ENCODE data around the gene HSBP1L1.

HSBP1L1 gene

DNA sequence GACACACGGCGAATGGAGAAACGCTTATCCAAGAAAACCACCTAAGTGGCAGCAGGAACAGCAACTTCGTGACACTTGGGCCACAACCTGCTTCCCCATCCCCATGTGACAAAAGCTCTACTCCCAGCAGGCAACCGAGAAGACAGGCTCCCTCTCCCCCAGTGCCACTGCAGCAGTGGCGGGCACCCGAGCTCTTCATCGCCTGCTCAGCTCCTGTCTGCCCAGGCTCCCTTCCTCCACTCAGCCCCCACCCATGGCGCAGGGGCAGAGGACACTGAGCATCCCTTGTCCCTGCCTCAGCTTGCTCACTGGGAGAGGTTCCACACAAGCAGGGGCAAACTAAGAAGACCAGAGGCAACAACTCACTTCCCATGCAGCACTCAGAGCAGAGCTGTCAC, 35.9 kb upstream of the HSBP1L1 start:
- in situ Hi-C loops (cut with MboI; ENCODE audit: low sequenced_read_pairs), result no loop called here

DNA sequence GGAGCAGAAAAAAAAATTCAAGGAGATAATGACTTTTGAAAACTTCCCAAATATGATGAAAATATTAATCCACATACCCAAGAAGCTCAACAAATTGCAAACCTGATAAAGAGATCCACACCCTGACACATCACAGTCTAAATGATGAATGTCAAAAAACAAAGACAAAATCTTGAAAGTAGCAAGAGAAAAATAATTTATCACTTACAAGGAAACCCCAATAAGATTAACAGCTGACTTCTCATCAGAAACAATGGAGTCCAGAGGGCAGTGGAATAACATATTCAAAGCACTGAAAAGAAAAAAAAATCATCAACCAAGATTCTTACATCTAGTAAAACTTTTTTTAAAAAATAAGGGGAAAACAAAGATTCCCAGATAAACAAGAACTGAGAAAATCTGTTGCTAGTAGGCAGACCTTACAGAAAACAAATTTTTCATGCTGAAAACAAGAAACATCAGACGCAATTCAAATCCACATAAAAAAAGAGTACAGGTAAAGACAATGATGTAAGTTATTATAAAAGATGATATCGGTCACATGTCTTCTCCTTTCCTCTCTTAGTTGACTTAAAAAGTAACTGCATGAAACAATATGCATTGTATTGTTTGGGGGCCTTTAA, 34.3 kb upstream of the HSBP1L1 start:
- in situ Hi-C loops (cut with MboI; ENCODE audit: low sequenced_read_pairs), result no loop called here

DNA sequence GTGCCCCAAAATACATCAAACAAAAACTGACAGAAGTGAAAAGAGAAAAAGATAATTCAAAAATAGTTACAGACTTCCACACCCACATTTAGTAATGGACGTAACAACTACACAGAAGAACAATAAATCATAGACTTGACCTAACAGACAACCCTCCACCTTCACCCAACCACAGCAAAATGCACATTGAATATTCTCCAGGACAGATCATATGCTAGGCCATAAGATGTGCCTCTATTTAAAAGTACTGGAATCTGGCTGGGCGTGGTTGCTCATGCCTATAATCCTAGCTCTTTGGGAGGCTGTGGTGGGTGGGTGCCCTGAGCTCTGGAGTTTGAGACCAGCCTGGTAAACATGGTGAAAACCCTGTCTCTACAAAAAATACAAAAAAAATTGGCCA, 33.0 kb upstream of the HSBP1L1 start:
- in situ Hi-C loops (cut with MboI; ENCODE audit: low sequenced_read_pairs), result no loop called here

DNA sequence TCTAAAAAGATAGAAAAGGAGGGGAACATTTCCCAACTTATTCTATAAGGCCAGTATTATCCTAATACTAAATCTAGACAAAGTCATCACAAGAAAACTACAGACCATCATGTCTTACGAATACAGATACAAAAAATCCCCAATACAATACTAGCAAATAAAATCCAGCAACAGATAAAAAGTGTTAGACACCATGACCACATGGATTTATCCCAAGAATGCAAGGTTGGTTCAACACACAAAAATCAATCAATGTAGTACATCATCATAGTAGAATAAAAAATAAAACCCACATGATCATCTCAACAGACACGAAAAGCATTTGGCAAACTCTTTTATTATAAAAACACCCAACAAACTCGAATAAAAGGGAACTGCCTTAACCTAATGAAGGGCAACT, 31.5 kb upstream of the HSBP1L1 start:
- in situ Hi-C loops (cut with MboI; ENCODE audit: low sequenced_read_pairs), result no loop called here

DNA sequence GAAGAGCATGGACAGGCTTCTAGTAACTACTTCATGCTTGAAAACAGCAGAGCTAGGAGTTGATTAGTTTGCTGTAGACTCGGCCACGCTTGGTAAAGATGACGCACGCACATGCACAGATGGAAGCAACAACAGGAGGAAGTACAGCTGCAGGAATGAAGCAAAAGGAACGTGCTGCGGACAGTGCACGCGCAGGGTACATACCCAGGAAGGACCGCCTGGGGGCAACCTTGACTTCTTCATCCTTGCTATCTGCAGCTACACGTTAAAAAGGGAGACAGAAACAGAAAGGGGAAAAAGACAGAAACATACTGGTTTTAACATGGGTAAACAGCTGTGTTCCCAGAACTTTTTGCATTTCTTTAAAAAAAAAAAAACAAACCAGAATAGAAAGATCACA, 30.7 kb upstream of the HSBP1L1 start:
- in situ Hi-C loops (cut with MboI; ENCODE audit: low sequenced_read_pairs), result no loop called here

DNA sequence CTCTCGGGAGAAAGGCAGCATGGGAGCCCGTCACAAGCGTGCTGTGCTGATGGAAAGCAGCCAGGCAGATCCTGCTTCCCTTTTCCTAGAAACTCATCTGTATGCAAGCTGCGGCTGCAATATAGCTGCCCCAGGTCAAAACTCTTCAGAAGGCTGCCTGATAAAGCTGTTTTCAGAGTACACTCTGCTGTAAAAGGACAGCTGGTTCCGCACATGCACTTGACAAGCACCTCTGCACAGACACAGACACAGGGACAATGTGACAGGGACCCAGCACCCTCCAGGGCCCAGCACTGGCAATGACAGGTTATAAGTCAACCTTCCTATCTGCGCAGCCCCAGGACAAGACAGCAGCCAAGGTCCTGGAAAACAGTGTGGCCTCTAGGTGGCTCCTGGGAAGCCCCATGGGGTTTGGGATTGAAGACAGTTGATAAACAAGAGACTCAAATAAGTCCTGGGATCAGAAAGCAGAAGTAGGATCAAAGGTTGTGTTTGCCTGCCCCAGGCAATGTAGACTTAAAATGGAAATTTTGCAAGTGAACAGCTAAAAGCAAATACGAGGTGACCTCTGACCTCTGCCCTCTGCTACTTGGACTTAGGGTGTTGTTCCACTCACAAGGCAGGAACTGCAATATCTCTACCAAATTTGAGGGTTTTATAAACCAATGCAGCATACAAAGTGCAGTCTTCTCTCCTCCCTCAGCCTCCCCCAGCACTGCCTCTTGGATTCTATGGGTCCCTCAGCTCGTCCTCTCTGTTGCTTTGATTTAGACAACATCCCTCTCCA, 29.9 kb upstream of the HSBP1L1 start:
- in situ Hi-C loops (cut with MboI; ENCODE audit: low sequenced_read_pairs), result no loop called here

DNA sequence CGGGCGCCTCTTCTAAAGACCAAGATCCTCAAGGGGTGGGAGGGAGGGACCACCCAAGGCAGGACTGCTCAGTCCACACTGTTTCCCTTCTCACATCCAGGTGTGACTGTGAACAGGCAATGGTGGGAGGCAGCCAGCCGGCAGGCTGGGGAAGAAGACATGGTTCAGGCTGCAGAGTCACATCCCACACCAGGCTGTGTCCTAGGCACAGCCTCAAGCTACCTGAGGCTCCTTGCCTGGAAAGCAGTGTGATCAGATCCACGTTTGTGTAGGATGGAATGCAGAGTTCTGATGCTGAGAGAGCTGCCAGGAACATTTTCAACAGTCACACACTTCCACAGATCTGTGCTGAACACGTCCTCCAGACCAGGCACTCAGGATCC, 29.4 kb upstream of the HSBP1L1 start:
- in situ Hi-C loops (cut with MboI; ENCODE audit: low sequenced_read_pairs), result no loop called here

DNA sequence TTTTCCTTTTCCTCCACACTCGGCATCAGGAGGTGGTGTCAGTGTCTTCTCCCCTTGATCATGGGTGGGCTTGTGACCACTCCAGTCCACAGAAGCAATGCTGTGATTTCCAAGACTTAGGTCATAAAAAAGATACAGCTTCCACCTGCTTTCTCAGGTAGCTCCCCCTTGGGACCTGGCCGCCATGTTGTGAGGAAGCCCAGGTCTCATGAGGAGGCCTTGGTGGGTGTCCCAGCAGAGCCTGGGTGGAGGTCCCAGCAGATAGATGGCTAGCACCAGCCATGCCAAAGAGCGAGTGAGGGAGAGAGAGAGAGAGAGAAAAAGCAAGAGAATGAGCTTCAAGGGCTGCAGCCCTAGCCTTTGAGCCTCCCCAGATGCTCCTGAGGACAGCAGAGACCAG, 28.9 kb upstream of the HSBP1L1 start:
- in situ Hi-C loops (cut with MboI; ENCODE audit: low sequenced_read_pairs), result no loop called here

DNA sequence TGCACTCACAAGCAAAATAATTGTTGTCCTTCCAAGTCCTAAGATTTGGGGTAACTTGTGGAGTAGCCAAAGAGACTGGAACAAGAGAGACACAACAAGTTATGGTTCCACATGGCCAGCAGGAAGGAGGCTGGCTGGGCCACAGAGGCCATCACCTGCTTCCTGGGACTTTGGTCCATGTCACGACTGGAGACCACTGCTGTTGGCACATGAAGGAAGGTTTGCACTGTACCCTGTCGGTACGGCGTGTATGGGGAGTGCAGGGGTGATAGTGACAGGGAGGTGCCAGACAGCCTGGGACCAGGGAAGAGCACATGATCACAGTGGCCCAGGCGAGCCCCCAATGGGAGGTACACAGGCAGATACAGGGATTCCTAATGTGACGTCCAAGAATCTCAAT, 28.5 kb upstream of the HSBP1L1 start:
- in situ Hi-C loops (cut with MboI; ENCODE audit: low sequenced_read_pairs), result no loop called here

DNA sequence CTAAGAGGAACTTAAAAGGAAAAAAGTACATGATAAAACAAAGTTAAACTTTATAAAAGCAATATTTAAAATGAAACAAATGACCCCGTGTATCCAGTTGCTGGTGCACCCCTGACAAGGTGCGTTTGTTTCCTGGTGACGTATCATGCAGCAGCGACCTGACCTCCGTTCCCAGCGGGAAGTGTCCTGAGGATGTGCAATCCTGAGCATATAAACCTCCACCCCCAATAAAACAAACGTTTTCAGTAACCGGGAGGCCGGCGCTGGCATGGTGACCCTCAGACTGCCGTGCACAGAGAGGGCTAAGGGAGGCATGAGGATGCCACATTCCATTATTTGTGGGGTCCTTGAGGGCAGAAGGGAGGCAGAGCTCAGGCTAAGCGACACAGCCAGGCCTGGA, 27.8 kb upstream of the HSBP1L1 start:
- in situ Hi-C loops (cut with MboI; ENCODE audit: low sequenced_read_pairs), result no loop called here

DNA sequence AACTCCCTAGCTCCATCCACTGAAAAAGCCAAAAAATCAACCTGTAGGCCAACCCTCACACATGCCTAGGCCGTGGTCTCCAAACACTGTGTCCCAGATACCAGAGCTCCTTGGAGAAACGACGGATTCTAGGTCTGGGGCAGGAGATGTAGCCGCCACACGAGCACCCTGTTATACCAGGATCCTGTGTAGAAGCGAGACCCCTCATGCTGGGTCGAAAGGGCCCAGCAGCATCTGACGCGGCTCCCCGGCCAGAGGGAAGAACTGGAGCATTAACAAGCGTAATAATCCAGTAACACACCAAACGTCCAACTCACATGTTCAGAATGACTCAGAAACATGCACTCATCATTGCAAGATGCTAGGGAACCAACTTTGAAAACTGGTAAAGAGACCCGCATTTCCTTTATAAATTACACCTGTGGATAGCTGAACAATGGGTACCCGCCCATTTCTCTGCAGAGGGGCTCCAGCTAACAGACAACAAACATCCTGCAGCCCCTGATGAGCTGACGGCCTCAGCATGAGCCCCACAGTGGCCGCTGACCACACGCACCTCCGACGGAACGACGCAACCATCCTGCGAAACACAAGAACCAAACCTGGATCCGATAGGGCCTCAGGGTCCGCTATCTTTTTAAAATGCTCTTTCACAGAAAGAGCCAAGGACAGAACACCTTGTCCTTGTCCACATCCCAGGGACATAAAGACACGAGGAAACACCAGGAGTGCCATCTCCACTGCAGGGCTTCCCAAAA, 27.2 kb upstream of the HSBP1L1 start:
- in situ Hi-C loops (cut with MboI; ENCODE audit: low sequenced_read_pairs), result no loop called here

DNA sequence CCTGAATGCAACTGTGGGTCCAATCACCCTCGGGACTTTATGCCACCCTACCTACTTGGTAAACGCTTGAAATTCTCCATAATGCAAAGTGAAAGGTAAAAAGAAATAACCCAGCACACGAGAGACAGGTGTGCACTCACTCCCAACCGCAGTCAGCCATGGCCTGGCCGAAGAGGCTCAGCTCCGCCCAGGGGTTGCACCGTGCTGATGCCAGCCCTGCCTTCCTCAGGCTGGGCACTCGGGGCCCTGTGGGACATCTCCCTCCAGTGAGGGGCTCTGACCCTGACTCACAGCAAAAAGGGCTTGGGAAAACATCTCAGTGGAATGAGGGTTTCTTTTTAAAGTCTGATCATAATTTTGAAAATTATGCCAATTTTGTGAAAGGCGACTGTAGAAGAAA, 26.2 kb upstream of the HSBP1L1 start:
- in situ Hi-C loops (cut with MboI; ENCODE audit: low sequenced_read_pairs), result no loop called here

DNA sequence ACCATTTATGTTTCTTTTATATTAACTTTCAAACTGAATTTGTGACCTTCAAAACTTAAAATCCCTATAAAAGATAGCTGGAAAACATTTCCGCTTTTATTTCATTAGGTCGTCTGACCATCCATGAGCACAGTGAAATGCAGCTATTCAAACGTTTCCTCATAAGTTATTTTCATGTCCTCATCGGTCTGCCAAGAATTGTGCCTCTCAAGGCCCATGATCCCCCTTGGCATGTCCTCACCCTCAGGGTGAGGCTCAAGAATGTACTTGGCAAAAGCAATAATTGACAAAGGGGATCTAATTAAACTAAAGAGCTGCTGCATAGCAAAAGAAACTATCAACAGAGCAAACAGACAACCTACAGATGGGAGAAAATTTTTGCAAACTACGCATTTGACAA, 25.3 kb upstream of the HSBP1L1 start:
- in situ Hi-C loops (cut with MboI; ENCODE audit: low sequenced_read_pairs), result no loop called here

DNA sequence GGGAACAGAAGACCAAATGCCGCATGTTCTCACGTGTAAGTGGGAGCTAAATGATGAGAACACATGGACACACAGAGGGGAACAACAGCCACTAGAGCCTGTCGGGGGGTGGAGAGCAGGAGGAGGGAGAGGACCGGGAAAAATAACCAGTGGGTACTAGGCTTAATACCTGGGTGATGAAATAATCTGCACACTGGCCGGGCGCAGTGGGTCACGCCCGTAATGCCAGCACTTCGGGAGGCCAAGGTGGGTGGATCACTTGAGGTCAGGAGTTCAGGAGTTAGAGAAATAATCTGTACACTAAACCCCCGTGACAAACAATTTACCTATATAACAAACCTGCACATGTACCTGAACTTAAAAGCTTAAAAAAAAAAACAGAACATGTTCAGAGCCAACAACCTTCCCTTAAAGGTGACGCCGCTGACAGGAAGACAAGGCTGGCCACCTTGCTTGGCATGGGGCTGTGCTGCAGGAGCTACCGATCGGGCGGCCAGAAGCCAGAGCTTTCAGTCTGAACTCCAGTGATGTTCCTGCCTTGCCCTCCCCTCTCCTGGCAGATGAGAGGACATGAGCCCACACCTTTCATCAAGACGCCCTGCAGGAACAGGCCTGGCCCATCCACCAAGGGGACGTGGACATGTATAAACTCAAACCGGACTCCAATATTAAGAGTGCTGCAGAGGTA, 24.2 kb upstream of the HSBP1L1 start:
- in situ Hi-C loops (cut with MboI; ENCODE audit: low sequenced_read_pairs), result no loop called here

DNA sequence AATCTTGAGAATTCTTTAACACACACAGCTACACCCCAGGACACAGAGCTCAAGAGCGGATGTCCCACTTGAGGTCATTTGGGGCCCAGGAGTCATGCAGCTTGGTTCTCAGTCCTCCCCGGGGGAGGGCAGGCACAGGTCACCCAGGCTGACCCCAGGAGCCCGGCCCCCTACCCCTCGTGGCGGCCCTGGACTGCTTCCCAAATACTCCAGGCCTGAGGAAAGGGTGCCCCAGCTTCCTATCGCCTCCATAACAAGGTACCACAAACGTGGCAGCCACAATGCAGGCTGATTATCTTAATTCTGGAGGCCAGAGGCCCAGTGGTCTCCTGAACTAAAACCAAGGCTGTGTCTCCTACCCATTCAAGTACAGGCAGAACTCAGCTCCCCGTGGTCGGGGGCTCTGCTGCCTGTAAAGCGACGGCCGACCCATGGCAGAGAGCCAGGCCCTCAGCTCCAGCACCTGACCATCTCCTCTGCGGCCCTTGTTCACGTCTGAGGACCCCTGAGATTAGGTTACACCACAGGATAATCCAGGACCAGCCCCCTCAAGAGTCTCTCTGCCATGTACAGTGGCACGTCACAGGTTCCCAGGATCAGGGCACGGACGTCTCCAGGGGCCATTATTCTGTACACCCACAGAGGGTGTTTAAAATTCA, 23.5 kb upstream of the HSBP1L1 start:
- in situ Hi-C loops (cut with MboI; ENCODE audit: low sequenced_read_pairs), result no loop called here

DNA sequence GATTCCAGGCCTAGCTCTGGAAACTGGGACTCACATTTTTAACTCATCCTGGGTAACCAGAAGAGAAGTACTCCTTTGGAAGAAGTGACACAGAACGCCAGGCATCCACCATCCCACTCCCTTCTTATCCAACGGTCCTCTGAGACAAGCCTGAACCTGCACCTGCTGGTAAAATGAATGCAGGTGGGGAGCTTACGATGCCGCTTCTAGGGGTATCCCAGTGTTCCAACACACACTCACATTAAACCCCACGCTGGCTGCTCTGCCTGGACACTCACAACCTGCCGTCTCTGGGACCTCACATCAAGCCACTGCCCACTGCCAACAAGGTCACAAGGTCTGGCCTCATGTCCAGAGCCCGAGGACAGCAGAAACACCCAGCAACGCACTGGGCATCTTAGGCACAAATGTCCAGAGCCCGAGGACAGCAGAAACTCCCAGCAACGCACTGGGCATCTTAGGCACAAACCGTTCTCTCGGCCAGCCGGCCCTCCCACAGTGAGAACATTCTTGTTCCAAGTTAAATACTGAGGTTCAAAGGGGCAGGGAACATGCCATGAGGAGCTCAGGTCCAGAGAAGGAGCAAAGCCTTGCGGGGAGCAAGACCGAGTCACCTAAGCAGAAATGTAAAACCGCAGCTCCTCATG, 22.8 kb upstream of the HSBP1L1 start:
- in situ Hi-C loops (cut with MboI; ENCODE audit: low sequenced_read_pairs), result no loop called here

DNA sequence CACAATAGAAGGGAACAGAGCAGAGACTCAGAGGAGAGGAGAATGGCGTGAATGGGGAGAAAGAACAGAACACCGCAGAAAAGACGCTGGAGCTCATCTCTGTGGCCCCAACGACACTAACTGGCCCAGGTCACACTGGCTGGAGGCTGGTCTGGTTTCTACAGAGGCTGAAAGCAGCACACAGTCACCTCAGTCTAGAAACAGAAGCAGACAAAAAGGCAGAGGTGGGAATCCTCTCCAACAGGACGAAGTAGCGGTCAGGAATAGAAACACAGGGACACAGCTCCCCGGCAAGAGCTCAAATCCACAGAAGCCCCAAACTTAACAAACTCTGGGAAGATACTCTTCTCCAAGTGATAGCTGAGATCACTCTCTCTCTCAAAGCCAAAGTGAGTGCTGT, 22.2 kb upstream of the HSBP1L1 start:
- in situ Hi-C loops (cut with MboI; ENCODE audit: low sequenced_read_pairs), result no loop called here

DNA sequence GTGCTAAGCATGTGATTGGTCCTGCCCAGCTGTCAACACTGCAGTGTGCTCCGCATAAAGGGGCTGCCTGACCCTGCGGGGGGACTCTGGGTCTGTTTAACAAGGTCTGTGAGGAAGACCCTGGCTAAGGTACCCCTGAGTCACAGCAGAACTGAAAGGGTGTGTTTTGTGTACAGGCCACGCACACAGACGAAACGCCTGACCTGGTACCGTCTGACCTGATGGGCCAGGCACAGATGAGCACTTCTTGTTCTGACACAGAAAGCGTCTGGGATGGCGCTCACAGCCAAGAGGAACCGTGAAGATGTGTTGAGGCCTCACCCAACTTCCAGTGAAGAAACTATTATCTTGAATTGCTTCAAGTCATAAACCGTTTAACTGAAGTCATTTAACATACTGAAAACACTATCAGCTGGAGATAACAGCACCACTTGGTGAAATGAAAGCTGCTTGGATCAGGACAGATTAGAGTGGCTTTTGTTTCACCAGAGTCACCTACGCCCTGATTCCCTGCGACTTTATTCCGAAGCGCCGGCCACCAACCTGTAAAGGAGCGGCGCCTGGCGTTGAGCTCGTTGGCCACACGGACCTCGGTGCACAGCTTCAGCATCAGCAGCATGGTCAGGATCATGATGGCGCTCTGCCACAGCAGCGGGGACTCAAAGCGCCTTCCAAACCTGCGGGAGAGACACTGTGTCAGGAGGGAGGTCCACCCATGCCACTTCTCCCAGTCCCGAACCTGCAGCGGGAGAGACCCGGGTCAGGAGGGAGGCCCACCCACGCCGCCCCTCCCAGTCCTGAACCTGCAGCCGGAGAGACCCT, 21.4 kb upstream of the HSBP1L1 start:
- in situ Hi-C loops (cut with MboI; ENCODE audit: low sequenced_read_pairs), result no loop called here

DNA sequence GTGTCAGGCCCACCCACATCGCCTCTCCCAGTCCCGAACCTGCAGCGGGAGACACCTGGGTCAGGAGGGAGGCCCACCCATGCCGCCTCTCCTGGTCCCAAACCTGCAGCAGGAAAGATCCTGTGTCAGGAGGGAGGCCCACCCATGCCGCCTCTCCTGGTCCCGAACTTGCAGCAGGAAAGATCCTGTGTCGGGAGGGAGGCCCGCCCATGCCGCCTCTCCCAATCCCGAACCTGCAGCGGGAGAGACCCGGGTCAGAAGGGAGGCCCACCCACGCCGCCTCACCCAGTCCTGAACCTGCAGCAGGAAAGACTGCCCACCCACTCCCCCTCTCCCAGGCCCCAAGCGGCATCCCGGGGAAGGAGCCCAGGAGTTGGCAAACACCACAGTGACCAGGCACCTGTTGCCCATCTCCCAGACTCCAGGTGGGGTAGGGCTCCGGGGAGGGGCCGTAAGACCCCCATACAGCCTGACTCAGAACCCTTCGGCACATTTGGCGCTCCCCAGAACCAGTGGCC, 20.8 kb upstream of the HSBP1L1 start:
- in situ Hi-C loops (cut with MboI; ENCODE audit: low sequenced_read_pairs), result no loop called here
